HG03565 (cell line): ENCODE results near the gene TMOD1.
"Not testable (repeated sequence)": the region's sequence is repeated elsewhere in the genome, so short reads cannot be mapped to it uniquely, and the experiment has no call there.

Experiments
- ATAC-seq: cut with Tn5 transposase; IDR thresholded peaks from one replicate; pipeline ENCODE4 v1.9.1; 2021; ENCODE audit warnings: mild to moderate bottlenecking, moderate library complexity; ENCODE audit not compliant: unreplicated experiment

The TMOD1 gene

DNA sequence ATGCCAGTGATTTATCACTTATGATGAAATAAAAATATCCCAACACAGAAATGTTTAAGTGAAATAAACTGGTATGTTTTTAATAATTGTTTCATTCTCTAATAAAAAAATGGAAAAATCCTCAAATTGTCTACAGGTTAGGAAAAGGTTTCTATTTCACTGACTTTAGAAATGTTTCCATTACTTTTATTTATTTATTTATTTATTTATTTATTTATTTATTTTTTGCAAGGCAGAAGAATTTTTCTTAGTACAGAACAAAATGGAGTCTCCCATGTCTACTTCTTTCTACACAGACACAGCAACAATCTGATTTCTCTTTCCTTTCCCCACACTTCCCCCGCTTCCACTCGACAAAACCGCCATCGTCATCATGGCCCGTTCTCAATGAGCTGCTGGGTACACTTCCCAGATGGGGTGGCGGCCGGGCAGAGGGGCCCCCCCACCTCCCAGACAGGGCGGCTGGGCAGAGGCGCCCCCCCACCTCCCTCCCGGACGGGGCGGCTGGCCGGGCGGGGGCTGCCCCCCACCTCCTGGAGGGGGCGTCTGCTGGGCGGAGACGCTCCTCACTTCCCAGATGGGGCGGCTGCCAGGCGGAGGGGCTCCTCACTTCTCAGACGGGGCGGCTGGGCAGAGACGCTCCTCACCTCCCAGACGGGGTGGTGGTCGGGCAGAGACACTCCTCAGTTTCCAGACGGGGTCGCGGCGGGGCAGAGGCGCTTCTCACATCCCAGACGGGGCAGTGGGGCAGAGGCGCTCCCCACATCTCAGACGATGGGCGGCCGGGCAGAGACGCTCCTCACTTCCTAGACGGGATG is 3.7 kb upstream of the TMOD1 start:
- ATAC-seq: not testable (repeated sequence)

DNA sequence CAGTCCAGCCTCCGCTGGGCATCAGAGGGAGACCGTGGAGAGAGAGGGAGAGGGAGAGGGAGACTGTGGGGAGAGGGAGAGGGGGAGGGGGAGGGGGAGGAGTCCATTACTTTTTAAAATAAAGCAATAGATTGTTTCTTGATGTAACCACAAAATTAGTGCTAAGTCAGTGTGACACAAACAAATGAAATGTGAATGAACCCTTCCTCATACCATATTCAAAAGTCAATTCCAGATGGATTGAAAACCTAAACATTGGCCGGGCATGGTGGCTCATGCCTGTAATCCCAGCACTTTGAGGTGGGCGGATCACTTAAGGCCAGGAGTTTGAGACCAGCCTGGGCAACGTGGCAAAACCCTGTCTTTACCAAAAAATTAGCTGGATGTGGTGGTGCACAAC is 2.6 kb upstream of the TMOD1 start:
- not testable (repeated sequence) for ATAC-seq

DNA sequence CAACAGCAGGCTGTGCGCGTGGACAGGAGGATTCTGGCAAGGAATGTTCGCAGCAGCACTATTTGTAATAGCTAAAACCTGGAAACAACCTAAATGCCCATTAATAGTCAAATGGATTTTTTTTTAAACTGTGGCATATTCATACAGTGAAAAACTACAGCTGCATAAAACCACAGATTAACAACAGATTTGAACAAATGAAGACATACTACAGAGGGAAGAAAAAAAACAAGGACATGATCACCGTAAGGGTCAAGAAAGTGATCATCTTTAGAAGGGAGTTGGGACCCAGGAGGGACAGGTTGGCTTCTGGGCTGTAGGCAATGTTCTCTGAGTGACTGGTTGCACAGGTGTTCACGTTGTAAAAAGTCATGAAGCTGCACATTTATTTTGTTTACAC is 1.2 kb upstream of the TMOD1 start:
- no peak for ATAC-seq

DNA sequence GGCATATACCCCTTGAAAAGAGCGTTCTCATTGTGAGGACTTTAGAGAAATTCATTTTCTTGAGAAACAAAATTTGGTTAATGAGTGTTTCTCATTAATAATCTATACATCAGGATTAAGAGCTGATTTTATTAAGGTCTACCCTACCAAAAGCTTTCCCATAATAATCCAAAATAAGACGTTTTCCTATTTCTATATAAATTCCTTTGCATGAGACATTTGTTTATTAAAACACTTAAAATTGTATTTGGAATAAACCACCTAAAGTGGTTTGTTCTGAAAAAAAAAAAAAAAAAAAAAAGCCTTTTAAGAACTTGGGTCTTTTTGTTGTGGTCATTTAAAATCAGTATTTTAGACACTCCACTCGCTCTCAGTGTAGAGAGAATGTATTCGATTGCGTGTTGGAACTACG is 695 bp upstream of the TMOD1 start:
- ATAC-seq: no peak

DNA sequence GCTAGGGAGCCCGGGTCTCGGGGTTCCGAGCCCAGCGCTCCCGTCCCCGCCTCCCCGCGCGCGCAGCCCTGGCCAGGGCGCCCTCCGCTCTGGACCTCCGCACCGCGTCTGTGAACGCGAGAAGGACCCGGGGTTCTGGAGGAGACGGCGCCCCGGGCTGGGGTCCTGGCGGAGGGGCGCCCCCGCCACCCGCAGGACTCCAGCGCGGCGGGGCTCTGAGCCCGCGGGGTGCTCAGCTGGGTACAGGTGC is 431 bp downstream of the TMOD1 start:
- no peak for ATAC-seq

DNA sequence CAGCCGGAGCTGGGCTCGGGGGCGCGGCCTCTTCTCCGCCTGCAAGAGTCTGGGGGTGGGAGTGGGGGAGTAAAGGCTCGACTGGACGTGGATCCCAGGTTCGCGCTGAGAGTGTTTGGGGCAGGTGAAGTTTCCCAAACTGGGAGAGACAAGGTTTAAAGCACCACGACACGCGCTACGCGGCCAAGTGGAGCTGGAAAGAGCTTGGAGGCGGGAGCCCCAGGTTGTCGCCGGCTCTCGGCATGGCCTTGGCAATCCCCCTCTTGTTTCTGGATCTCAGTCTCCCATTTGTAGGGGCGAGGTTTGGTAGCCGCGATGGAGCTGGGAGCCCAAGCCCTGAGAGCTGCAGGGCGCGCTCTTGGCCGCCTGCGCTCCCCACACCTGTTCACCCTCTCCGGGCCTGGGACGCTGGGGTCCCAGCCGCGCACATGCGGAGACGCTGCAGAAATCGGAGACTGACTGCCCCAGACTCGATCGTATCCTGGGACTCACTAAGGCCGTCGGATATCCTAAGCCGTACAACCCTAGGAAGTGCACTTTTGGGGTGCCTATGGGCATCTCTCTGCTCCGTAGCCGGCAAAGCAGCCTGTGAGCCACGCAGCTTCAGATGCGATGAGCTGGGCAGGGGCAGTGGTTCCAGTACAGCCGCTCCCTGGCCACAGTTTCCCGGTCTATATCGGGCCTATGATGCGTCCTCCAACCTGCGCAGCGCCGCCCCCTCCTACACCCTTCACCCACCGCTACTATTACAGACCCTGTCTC is 937 bp downstream of the TMOD1 start:
- ATAC-seq: no peak

DNA sequence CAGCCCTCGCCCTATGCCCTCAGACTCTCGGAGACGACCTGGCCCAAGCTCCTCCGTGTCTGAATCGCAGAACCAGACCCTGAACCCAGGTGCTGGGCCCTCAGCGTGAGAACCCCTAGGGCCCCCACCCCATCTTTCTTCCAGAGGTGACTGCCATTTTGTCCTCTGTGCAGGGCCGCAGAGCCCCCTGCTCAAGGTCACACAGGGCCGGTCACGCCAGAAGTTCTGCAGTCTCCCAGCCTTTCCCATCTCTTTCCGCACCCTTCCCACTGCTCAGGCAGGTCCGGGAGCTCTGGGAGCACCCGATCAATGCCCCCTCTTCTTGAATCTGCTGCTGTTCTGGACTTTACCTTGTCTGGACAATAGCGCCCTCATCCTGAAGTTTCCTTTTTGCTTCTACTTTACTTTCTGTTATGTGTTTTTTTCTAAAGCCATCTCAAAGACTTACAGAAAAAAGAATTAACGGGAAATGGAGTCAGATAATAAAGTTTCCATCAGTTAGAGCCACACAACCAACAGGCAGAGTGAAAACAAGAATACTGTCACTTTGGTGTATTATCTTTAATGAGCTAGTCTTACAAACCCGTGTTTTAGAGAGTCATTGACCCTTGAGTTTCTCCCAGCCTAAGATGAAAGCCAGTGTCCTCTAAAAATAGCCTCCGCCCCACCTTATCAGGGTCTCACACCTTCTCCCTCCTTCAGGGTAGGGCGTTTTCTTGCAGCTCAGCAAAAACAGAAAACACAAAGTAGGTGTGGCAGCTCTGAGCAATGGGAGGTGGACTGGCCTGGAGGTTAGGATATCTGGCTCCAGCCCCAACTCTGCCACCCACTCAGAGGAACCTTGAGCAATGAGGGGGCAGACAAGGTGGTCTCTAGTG is 1.8 kb downstream of the TMOD1 start:
- no peak for ATAC-seq

DNA sequence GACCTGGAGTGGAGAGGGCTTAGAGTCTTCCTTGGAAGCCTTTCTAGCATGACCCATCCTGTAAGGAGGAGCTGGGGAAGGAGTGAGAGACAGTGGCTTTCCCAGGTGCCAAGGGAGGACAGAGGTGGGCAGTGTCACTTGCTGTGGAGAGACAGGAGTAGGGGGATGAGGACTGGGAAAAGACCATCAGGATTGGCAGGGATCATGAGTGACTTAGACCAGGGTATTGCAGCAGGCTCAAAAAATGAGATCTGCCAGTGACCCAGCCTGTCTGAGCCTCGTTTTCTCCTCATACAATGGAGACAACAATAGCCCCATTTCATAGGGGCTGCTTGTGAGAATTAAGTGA is 2.4 kb downstream of the TMOD1 start:
- no peak for ATAC-seq

DNA sequence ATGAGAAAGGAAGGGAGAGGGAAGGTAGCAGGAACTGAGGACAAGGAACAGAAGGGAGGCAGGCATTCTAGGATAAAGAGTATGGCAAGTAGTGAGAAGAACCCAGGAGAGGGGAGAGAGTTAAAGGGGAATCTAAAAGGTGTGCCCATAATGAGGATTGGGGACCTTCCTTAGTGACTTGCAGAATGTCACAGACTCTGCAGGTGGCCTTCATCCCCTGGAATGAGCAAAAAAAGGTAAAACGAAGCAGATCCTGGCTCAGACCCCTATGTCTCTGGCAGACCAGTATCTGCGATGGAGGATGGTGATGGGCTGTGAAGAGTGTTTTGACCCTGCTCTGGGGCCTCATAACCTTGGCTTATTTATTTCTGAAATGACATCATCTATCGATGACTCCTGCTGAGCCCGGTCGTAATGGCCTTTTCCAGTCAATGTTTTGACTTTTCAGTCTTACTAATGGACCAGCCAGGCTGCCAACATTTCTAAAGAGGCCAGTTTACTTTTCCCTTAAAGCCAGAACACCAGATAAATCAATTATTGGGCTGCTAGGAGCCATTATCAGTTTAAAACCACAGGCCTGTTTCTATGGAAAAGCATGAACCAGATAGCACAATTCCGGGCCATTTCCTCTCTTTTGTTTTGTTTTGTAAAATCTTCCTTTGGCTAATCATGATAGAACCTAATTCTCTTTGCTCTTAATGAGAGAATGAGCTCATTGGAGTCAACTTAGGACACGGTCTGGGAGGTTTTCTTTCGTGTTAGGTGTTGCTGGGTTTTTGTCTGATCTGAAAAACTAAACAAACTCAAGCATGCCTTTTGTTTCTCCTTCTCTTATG is 3.1 kb downstream of the TMOD1 start:
- no peak for ATAC-seq

DNA sequence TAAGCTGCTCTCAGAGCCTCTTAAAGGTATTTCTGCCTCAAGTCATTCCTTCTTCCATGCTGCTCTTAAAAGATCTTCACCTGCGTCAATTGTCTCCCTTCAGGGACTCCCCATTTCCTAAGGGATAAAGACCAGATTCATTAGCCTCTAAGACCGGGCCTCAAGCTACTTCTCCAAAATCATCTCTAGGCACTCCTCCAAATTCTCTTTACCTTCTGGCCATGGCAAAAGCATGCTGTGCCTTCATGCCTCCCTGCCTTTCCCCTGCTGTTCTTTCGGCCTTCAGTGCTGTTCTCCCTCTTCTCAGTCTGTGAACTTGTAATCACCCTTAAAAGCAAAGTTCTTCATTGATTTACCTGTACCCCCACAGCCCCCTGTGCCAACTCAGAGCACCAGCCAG is 4.4 kb downstream of the TMOD1 start:
- no peak for ATAC-seq

DNA sequence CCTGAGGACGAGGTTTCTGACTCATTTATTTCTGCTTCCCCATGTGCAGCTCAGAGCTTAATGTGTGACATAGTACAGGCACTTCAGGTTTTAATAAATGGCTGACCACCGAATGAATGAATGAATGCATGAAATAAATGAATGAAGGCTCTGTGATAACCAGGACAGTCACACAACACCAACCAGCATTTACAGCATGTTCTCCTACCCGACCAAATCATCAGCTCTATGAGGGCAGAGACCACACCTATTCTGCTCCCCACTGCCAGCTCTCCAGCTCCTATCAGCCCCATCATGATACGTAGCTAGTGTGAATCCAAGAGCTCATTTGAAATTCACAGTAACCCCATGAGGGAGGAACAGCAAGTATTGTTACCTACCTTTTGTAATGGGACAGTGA is 4.8 kb downstream of the TMOD1 start:
- ATAC-seq: no peak

DNA sequence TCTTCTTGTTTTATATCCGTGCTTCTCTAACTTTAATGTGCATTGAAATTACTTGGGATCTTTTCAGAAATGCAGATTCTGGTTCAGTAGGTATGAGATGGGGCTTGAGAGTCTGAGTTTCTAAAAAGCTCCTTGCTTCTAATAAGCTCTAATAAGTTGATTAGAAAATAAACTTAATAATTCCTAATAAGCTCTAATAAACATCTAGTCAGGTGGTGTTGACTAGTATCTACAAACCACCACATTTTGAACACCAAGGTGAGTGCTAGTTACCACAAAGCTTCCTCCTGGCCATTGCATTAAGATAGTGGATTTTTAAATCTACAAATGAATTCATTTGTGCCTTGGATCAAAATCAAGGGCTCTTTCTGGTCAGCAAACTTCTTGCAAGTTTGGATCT is 5.3 kb downstream of the TMOD1 start:
- no peak for ATAC-seq

DNA sequence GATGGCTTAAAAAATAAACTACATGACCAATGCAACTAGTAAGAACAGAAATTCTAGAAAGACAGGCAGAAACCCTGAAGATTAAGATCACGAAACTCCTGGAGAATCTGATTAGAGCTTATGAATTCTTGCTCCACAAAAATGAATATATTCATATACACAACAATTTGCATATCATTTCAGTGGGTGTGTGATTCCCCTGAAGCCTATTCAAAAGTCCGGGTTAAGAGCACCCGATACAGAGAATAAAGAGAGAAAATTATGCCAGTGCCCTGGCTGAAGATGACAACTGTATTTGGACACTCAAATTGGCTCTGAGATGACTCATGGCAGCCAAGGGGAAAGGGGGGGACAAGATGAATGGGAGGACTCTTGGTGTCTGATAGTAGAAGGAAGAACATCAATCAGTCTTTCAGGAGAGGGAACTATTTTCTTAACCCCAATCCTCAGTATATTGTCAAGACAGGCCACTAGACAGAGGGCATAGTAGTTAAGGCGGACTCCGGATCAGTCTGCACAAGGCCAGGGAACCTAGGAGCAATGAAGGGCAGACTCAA is 6.0 kb downstream of the TMOD1 start:
- no peak for ATAC-seq

DNA sequence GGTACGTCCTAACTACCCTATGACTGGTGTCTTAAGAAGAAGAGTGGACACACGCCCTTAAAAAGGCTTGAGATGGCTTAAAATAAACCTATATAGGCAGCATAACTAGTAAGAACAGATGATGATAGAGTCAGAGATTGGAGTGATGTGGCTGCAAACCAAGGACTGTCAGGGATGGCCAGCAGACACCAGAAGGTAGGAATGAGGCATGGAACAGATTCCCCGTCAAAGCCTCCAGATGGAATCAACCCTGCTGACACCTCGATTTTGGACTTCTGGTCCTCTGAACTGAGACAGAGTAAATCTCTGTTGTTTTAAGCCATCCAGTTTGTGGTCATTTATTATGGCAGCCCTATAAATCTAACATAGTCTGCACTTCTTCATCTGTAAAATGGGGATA is 7.4 kb downstream of the TMOD1 start:
- no peak for ATAC-seq

DNA sequence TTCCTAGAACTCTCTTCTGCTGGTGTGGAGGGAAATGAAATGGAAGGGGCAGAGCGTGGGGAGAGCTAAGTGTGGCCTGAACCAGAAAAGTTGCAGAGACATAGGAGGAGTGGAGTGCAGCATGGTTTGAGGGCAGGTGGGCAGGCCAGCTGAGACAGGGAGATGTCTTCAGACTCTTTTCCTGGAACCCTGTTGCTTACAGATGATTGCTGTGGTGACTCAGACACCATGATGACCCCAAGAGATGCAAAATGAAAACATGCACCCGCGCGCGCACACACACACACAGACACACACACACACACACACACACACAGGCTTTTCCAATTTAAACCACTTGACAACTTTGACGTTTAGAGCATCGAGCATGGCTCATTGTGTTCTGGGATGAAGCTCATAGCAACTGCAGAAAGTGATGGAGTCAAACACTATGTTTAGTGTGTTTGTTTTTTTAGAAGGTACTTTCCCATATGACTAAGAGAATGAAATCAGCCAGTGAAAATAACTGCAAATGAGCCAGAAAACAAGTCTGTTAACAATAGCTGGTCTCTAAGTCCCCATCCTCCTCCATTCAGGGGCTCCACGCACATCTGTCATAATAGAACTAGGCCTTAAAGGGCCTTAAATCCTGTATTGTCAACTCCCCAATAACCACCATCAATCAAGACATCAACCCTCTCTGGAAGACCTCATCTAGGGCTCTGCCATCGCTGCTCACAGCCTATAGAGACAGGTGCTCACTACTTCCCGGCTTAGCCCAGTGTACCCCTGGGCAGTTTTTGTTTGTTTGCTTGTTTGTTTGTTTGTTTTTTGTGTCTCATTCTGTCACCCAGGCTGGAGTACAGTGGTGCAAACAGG is 9.6 kb downstream of the TMOD1 start:
- peak; percentile 65 for ATAC-seq

DNA sequence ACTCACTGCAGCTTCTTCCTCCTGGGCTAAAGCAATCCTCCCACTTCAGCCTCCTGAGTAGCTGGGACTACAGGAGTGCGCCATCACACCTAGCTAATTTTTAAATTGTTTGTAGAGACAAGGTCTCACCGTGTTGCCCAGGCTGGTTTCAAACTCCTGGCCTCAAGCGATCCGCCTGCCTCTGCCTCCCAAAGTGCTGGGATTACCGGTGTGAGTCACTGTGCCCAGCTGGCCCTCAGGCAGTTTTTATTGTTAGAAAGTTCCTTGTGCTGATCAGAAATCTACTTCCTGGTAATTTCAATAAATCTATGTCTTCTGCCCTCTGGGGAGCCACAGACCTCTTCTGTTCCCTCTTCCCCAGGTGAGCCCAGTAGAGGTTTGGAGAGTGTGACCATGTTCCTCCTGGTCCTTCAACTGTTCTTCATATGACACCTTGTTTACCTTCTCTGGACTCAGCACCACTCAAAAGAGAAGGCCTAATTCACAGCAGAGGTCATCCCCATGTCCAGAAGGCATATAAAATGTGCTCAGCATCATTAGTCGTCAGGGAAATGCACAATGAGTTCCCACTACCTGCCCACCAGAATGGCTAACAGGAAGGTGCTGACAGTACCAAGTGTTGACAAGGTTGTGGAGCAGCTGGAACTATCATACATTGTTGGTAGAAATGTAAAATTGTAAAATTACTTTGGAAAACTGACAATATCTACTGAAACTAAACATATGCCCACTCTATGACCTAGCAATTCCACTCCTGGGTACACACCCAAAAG is 10.4 kb downstream of the TMOD1 start:
- no peak for ATAC-seq

DNA sequence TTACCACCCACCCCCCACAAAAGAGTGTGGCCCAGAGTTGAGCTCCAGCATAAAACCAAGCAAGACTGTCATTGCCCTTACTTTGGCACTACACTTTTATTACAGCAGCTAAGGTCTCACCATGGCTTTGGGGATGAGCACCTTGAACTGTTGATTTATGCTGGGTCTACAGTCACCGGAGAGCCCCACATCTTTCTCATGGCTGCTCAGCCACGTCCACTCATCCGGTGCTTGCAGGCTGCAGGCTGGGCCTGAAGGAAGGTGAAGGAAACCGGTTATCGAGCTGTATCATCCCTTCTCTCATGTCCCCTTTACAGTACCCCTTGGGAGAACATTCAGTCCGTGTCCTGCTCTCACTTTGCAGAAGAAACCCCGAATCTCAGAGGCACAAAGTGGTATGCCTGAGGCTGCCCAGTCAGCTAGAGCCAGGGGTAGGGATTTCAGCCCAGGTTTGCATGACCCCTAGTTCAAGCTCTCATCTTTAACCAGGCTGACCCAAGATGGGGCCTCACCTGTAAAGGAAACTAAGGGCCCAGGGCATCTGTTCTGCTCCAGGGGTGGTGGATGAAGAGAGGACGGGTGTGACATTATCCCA is 11.6 kb downstream of the TMOD1 start:
- ATAC-seq: no peak

DNA sequence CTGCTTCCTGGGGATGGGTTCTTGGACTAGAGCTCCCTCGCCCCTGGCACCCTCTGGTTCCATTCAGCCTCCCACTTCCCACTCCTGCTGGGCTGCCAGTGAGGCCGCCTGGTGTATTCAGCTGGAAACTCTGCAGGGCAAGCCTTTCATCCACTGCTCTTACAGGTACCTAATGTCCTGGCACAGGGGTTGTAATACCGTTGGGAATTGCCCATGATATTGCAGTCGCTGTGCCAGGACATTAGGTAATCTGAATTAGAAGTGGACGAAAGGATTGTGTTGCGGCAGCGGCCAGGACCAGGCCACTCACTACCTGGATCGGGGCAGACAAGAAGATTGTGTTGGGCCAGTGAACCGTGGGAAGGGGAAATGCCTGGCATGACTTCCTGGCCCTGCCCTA is 13.1 kb downstream of the TMOD1 start:
- ATAC-seq: no peak

DNA sequence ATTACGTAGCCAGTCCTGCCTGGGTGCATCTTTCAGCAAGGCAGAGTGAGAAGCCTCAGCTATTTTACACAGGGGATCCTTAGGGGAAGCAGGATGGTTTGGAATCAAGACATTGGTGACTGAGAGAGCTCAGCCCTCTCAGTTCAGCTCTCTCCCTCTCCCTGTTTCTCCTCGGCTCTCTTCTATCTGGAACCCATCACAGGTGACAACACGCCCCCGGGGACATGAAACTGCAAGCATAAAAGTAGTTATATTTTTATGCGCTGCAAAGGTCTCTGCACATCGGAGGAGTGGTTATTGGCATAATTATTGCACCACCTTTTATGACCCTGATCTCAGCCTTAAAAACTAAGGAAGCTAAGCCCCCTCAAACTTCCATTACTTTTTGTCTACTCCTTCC is 14.2 kb downstream of the TMOD1 start:
- no peak for ATAC-seq
